HepG2 (cell line): ENCODE results near the gene CAPN2. TPM values are rescaled to one million over a fixed set of nuclear protein-coding genes. Genes with fewer than 3 reads are reported as not detected.

Experiments used
- AKAP8 ChIP-seq: sonication (generic); formaldehyde crosslinking; IDR thresholded peaks from 2 replicates; pipeline ENCODE4 v1.5.1; 2020; ENCODE audit warnings: mild to moderate bottlenecking, missing genetic modification reagents
- ASH2L ChIP-seq: fragments of 300-600, 200-600 bp; sonication (generic); IDR thresholded peaks from 2 replicates; pipeline ENCODE4 v1.7.0; 2017; ENCODE audit warnings: low read depth, mild to moderate bottlenecking, moderate library complexity, mixed read lengths, low read length; ENCODE audit not compliant: insufficient read length
- FOXA3 ChIP-seq: IDR thresholded peaks from 2 replicates; pipeline ENCODE4 v1.6.1; 2016; ENCODE audit warnings: missing genetic modification reagents, missing compliant biosample characterization
- FOXC1 ChIP-seq: sonication (generic); formaldehyde crosslinking; IDR thresholded peaks from 2 replicates; pipeline ENCODE4 v1.8.0; 2022; ENCODE audit warnings: mild to moderate bottlenecking, missing genetic modification reagents, borderline replicate concordance
- HNF4A ChIP-seq: sonication (generic); formaldehyde crosslinking; IDR thresholded peaks from 2 replicates; pipeline ENCODE4 v1.4.0; 2020; ENCODE audit warnings: missing genetic modification reagents
- HNF4G ChIP-seq, 2 experiments: sonication (generic) in 1 of 2; formaldehyde crosslinking in 1 of 2; IDR thresholded peaks; 2 replicates each; pipeline versions ENCODE4 v1.4.0 to v1.6.1; 2011 to 2020; ENCODE audit warnings: borderline replicate concordance in 2 of 2, low read depth in 2 of 2, mild to moderate bottlenecking in 2 of 2, low read length in 1 of 2, missing genetic modification reagents in 1 of 2, moderate library complexity in 1 of 2
- MATR3 ChIP-seq: sonication (generic); formaldehyde crosslinking; IDR thresholded peaks from 2 replicates; pipeline ENCODE4 v1.4.0; 2020; ENCODE audit warnings: missing genetic modification reagents
- RARA ChIP-seq: IDR thresholded peaks from 2 replicates; pipeline ENCODE4 v1.6.1; 2016; ENCODE audit warnings: missing genetic modification reagents, missing compliant biosample characterization
- SAP130 ChIP-seq: IDR thresholded peaks from 2 replicates; pipeline ENCODE4 v1.6.1; 2016; ENCODE audit warnings: low read depth
- XRCC5 ChIP-seq: fragments of 200-400 bp; formaldehyde crosslinking; optimal IDR thresholded peaks from 2 replicates; pipeline ENCODE3; 2017; ENCODE audit warnings: mild to moderate bottlenecking, low read length
- ZNF441 ChIP-seq: sonication (generic); formaldehyde crosslinking; IDR thresholded peaks from 2 replicates; pipeline ENCODE4 v1.7.0; 2021; ENCODE audit warnings: missing genetic modification reagents, borderline replicate concordance
- ZNF773 ChIP-seq: sonication (generic); formaldehyde crosslinking; IDR thresholded peaks from 2 replicates; pipeline ENCODE4 v1.4.0; 2020; ENCODE audit warnings: missing genetic modification reagents, borderline replicate concordance
- polyA plus RNA-seq, 8 experiments: library from polyadenylated mRNA; depleted of rRNA in 3 of 8; stranded (reverse) in 7 of 8; unstranded in 1 of 8; fragments of >200 nt; fragmentation: Illumina TruSeq in 4 of 8; extraction: Trizol in 4 of 8; gene quantifications; 2 replicates each; pipeline versions ENCODE4 v1.2.1 to v1.2.3, GENCODE V29; 2011 to 2016; ENCODE audit warnings: low read depth in 4 of 8, missing spikeins in 1 of 8, mixed read lengths in 1 of 8; ENCODE audit not compliant: insufficient read depth in 1 of 8
- total RNA-seq, 5 experiments: library from RNA; depleted of rRNA; stranded (reverse); fragments of >200 nt; fragmentation: Illumina TruSeq; extraction: Trizol; gene quantifications; 2 replicates each; pipeline ENCODE4 v1.2.3, GENCODE V29; 2016; ENCODE audit warnings: low read depth in 1 of 5
- TF ChIP-seq, protein P1 (sequence below): sonication (generic); formaldehyde crosslinking; conservative IDR thresholded peaks from 2 replicates; pipeline ENCODE4 v1.4.0; 2020; ENCODE audit warnings: mild to moderate bottlenecking, missing genetic modification reagents, moderate library complexity
- TF ChIP-seq, protein P2 (sequence below): sonication (generic); formaldehyde crosslinking; IDR thresholded peaks from 2 replicates; pipeline ENCODE4 v1.4.0; 2020; ENCODE audit warnings: missing genetic modification reagents, borderline replicate concordance
- TF ChIP-seq, protein P3 (sequence below): sonication (generic); formaldehyde crosslinking; IDR thresholded peaks from 2 replicates; pipeline ENCODE4 v1.4.0; 2020; ENCODE audit warnings: missing genetic modification reagents
- TF ChIP-seq, protein P4 (sequence below): fragments of 450-650 bp; IDR thresholded peaks from 2 replicates; pipeline ENCODE4 v1.6.1; 2016

Gene CAPN2
- total and polyA plus RNA-seq, 2 of the 13 experiments (the other 11 are each of a cell fraction or from before 2014, with no cell fraction given): 6.2 to 7.4 TPM

GRCh38 chr1:223750730-223751570 lies 38.6 kb downstream of the CAPN2 start (continued):
- TF ChIP-seq, protein P1, sequence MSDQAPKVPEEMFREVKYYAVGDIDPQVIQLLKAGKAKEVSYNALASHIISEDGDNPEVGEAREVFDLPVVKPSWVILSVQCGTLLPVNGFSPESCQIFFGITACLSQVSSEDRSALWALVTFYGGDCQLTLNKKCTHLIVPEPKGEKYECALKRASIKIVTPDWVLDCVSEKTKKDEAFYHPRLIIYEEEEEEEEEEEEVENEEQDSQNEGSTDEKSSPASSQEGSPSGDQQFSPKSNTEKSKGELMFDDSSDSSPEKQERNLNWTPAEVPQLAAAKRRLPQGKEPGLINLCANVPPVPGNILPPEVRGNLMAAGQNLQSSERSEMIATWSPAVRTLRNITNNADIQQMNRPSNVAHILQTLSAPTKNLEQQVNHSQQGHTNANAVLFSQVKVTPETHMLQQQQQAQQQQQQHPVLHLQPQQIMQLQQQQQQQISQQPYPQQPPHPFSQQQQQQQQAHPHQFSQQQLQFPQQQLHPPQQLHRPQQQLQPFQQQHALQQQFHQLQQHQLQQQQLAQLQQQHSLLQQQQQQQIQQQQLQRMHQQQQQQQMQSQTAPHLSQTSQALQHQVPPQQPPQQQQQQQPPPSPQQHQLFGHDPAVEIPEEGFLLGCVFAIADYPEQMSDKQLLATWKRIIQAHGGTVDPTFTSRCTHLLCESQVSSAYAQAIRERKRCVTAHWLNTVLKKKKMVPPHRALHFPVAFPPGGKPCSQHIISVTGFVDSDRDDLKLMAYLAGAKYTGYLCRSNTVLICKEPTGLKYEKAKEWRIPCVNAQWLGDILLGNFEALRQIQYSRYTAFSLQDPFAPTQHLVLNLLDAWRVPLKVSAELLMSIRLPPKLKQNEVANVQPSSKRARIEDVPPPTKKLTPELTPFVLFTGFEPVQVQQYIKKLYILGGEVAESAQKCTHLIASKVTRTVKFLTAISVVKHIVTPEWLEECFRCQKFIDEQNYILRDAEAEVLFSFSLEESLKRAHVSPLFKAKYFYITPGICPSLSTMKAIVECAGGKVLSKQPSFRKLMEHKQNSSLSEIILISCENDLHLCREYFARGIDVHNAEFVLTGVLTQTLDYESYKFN (CRISPR knock-in tag): peak; percentile 31; the same call in 1 of the 2 replicates
- TF ChIP-seq SAP130 (CRISPR knock-in tag) (0 out of 2 replicates have a peak, but pooled peaks have one; percentile 19), ZNF773 (CRISPR knock-in tag) (no peak), AKAP8 (CRISPR knock-in tag) (no peak), RARA (CRISPR knock-in tag) (0 out of 2 replicates have a peak, but pooled peaks have one; percentile 31), XRCC5 (peak; percentile 39), FOXC1 (no peak), FOXA3 (CRISPR knock-in tag) (peak; percentile 53; the same call in 1 of the 2 replicates), ASH2L (peak; percentile 32), HNF4G (IDR thresholded peaks at IDR 0.05; ENCODE audit: borderline replicate concordance, low read depth, low read length) (peak; percentile 10; the same call in 1 of the 2 replicates), HNF4G (CRISPR knock-in tag; IDR thresholded peaks at IDR 0.05; ENCODE audit: borderline replicate concordance, low read depth) (no peak), HNF4A (peak; percentile 60), ZNF441 (CRISPR knock-in tag) (no peak), MATR3 (CRISPR knock-in tag) (no peak)
- TF ChIP-seq, protein P2, sequence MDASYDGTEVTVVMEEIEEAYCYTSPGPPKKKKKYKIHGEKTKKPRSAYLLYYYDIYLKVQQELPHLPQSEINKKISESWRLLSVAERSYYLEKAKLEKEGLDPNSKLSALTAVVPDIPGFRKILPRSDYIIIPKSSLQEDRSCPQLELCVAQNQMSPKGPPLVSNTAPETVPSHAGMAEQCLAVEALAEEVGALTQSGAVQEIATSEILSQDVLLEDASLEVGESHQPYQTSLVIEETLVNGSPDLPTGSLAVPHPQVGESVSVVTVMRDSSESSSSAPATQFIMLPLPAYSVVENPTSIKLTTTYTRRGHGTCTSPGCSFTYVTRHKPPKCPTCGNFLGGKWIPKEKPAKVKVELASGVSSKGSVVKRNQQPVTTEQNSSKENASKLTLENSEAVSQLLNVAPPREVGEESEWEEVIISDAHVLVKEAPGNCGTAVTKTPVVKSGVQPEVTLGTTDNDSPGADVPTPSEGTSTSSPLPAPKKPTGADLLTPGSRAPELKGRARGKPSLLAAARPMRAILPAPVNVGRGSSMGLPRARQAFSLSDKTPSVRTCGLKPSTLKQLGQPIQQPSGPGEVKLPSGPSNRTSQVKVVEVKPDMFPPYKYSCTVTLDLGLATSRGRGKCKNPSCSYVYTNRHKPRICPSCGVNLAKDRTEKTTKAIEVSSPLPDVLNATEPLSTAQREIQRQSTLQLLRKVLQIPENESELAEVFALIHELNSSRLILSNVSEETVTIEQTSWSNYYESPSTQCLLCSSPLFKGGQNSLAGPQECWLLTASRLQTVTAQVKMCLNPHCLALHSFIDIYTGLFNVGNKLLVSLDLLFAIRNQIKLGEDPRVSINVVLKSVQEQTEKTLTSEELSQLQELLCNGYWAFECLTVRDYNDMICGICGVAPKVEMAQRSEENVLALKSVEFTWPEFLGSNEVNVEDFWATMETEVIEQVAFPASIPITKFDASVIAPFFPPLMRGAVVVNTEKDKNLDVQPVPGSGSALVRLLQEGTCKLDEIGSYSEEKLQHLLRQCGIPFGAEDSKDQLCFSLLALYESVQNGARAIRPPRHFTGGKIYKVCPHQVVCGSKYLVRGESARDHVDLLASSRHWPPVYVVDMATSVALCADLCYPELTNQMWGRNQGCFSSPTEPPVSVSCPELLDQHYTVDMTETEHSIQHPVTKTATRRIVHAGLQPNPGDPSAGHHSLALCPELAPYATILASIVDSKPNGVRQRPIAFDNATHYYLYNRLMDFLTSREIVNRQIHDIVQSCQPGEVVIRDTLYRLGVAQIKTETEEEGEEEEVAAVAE (CRISPR knock-in tag): no peak
- TF ChIP-seq, protein P3, sequence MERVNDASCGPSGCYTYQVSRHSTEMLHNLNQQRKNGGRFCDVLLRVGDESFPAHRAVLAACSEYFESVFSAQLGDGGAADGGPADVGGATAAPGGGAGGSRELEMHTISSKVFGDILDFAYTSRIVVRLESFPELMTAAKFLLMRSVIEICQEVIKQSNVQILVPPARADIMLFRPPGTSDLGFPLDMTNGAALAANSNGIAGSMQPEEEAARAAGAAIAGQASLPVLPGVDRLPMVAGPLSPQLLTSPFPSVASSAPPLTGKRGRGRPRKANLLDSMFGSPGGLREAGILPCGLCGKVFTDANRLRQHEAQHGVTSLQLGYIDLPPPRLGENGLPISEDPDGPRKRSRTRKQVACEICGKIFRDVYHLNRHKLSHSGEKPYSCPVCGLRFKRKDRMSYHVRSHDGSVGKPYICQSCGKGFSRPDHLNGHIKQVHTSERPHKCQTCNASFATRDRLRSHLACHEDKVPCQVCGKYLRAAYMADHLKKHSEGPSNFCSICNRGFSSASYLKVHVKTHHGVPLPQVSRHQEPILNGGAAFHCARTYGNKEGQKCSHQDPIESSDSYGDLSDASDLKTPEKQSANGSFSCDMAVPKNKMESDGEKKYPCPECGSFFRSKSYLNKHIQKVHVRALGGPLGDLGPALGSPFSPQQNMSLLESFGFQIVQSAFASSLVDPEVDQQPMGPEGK (CRISPR knock-in tag): 0 out of 2 replicates have a peak, but pooled peaks have one; percentile 15
- TF ChIP-seq, protein P4, sequence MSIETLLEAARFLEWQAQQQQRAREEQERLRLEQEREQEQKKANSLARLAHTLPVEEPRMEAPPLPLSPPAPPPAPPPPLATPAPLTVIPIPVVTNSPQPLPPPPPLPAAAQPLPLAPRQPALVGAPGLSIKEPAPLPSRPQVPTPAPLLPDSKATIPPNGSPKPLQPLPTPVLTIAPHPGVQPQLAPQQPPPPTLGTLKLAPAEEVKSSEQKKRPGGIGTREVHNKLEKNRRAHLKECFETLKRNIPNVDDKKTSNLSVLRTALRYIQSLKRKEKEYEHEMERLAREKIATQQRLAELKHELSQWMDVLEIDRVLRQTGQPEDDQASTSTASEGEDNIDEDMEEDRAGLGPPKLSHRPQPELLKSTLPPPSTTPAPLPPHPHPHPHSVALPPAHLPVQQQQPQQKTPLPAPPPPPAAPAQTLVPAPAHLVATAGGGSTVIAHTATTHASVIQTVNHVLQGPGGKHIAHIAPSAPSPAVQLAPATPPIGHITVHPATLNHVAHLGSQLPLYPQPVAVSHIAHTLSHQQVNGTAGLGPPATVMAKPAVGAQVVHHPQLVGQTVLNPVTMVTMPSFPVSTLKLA: peak; percentile 79
